ENCODE results near the gene HOXC10. TPM values are rescaled to one million over a fixed set of nuclear protein-coding genes. Genes with fewer than 3 reads are reported as not detected.

HOXC10 gene
- total and polyA plus RNA-seq, 10 of the 15 experiments (the other 5 are each of a cell fraction or from before 2014, with no cell fraction given), result 0.59 TPM; not detected in 9

- H3K9ac ChIP-seq (ENCODE audit: control insufficient read depth, insufficient read depth, low read length), result no peak overlapping the region
- ChIA-PET CTCF (no interaction called here), POLR2A (interaction anchor here (0.6 kb wide), 1 partner anchor 1017 kb away, joined by 7 read pairs; no protein-coding TSS in a partner anchor), RAD21 (ENCODE audit: unreplicated experiment) (no interaction called here), SMC1A (ENCODE audit: uncharacterized antibody, unreplicated experiment) (no interaction called here)
- no peak overlapping the region for H3K27ac ChIP-seq (ENCODE audit: control insufficient read depth, insufficient read depth)
- H4K20me1 ChIP-seq (ENCODE audit: control insufficient read depth, insufficient read depth), result no peaks in the 10 kb centered on the region; the same call in 1 of the 2 replicates
- peaks cover 21 to 37% of the 10 kb centered on the region in 2 experiments for H3K27me3 ChIP-seq (replicated peaks in 1 of 2; ENCODE audit: control insufficient read depth in 2 of 2, insufficient read depth in 2 of 2, low read length in 1 of 2)
- no peak overlapping the region for H3K4me3 ChIP-seq
- H3K4me1 ChIP-seq (ENCODE audit: control insufficient read depth, insufficient read depth, low read length), result no peaks in the 10 kb centered on the region
- 27% methylated on average over 48 of the region's 49 CpGs for WGBS (ENCODE audit: insufficient coverage, insufficient replicate concordance, low lambda C conversion rate, missing lambda C conversion rate)
- no peak for ATAC-seq
- intact Hi-C loops (cut with micrococcal nuclease; ENCODE audit: unreplicated experiment) (no loop called here), in situ Hi-C loops (cut with MboI) (no loop called here)
- H3K9me3 ChIP-seq (replicated peaks; ENCODE audit: control insufficient read depth, insufficient read depth, low read length), result no peaks in the 10 kb centered on the region; the same call in 1 of the 3 replicates
- FAIRE-seq, result no peak
- no peak overlapping the region for H3K4me2 ChIP-seq (ENCODE audit: control insufficient read depth, insufficient read depth)
- TF ChIP-seq RAD51 (IDR thresholded peaks at IDR 0.05), result no peak
- TF ChIP-seq KAT2A (conservative IDR thresholded peaks at IDR 0.05; ENCODE audit: control insufficient read depth, low read depth, low read length), result no peak
- TF ChIP-seq SP1 (IDR thresholded peaks at IDR 0.05; ENCODE audit: low read depth, low read length), result no peak
- no peak for TF ChIP-seq SMC3 (IDR thresholded peaks at IDR 0.05; ENCODE audit: borderline replicate concordance, low read length)
- TF ChIP-seq TARDBP (IDR thresholded peaks at IDR 0.05; ENCODE audit: borderline replicate concordance), result no peak
- TF ChIP-seq PML (IDR thresholded peaks at IDR 0.05; ENCODE audit: low read length), result no peak
- TF ChIP-seq MAX (IDR thresholded peaks at IDR 0.05; ENCODE audit: low read depth, low read length), result no peak
- no peak for TF ChIP-seq ZBTB33 (IDR thresholded peaks at IDR 0.05)
- no peak for TF ChIP-seq CREB1 (IDR thresholded peaks at IDR 0.05; ENCODE audit: low read depth)
- no peak for TF ChIP-seq SREBF2 (IDR thresholded peaks at IDR 0.05; ENCODE audit: low read length)
- TF ChIP-seq HDGF (IDR thresholded peaks at IDR 0.05), result no peak
- no peak for TF ChIP-seq YY1 (IDR thresholded peaks at IDR 0.05; ENCODE audit: low read depth, low read length)
- no peak for TF ChIP-seq EGR1 (IDR thresholded peaks at IDR 0.05; ENCODE audit: borderline replicate concordance in 1 of 2, low read depth in 2 of 2, low read length in 2 of 2)
- TF ChIP-seq BCLAF1 (IDR thresholded peaks at IDR 0.05), result no peak
- TF ChIP-seq HDAC6 (IDR thresholded peaks at IDR 0.05; ENCODE audit: unreplicated experiment), result no peak
- no peak for DNase-seq (ENCODE audit: low read depth, low spot score)
- H3K79me2 ChIP-seq (ENCODE audit: control insufficient read depth, insufficient read depth, low read length), result no peaks in the 10 kb centered on the region
- no TSS peak for BruUV-seq (replicated peaks)
- no peaks in the 10 kb centered on the region for H3K36me3 ChIP-seq (ENCODE audit: control insufficient read depth in 2 of 2, insufficient read depth in 2 of 2, low read length in 1 of 2)
- H2AFZ ChIP-seq (ENCODE audit: control insufficient read depth, low read depth, low read length), result no peak overlapping the region
Observed at GRCh38 chr12:53935383-53936341, 49.3 kb upstream of the HOXC10 start.
